NB4 (cell line): ENCODE measurements around the gene PDZD2.

Source experiments
- POLR2A ChIP-seq: IDR thresholded peaks from 2 replicates; pipeline ENCODE4 v1.6.1; 2011; ENCODE audit warnings: mild to moderate bottlenecking; ENCODE audit not compliant: insufficient read length; ENCODE audit errors: extremely low read depth
- TF ChIP-seq, protein P1 (sequence below): IDR thresholded peaks from one replicate; pipeline ENCODE4 v1.5.1; 2012; ENCODE audit warnings: low read depth, low read length

- TF ChIP-seq, protein P1, sequence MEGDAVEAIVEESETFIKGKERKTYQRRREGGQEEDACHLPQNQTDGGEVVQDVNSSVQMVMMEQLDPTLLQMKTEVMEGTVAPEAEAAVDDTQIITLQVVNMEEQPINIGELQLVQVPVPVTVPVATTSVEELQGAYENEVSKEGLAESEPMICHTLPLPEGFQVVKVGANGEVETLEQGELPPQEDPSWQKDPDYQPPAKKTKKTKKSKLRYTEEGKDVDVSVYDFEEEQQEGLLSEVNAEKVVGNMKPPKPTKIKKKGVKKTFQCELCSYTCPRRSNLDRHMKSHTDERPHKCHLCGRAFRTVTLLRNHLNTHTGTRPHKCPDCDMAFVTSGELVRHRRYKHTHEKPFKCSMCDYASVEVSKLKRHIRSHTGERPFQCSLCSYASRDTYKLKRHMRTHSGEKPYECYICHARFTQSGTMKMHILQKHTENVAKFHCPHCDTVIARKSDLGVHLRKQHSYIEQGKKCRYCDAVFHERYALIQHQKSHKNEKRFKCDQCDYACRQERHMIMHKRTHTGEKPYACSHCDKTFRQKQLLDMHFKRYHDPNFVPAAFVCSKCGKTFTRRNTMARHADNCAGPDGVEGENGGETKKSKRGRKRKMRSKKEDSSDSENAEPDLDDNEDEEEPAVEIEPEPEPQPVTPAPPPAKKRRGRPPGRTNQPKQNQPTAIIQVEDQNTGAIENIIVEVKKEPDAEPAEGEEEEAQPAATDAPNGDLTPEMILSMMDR = no peak
- TF ChIP-seq POLR2A = no peak
Measured at GRCh38 chr5:31761877-31762276, 122.9 kb downstream of the PDZD2 start.
